Lower leg skin (tissue), 3 donors: Measurements from ENCODE around the gene ST3GAL5.

Experiments used
- CTCF ChIP-seq, 3 donors: fragments of 450-650 bp; IDR thresholded peaks; one replicate each; pipeline ENCODE4 v1.5.1; 2016; ENCODE audit warnings: antibody characterized with exemption in 3 of 3, mild to moderate bottlenecking in 3 of 3, moderate library complexity in 2 of 3
- POLR2A ChIP-seq, 2 donors: fragments of 450-650 bp; IDR thresholded peaks; one replicate each; pipeline ENCODE4 v1.6.1; 2016 to 2017; ENCODE audit warnings: antibody characterized with exemption in 2 of 2, mild to moderate bottlenecking in 1 of 2, moderate library complexity in 1 of 2

GRCh38 chr2:85838181-85838580, 50.6 kb downstream of the ST3GAL5 start:
- TF ChIP-seq POLR2A (IDR thresholded peaks at IDR 0.05) (no peak), CTCF (IDR thresholded peaks at IDR 0.05) (no peak)
